Measurements from ENCODE around the gene PFKM.

GRCh38 chr12:48179466-48179865 is 60.3 kb downstream of the PFKM start:
- TF ChIP-seq POLR2A (IDR thresholded peaks at IDR 0.05; ENCODE audit: extremely low read depth, insufficient read length) (no peak), CTCF (IDR thresholded peaks at IDR 0.05; ENCODE audit: low read depth, low read length) (no peak)

Measured in NB4 (cell line).